Measurements from ENCODE around the gene TMC3.

TMC3 gene

GRCh38 chr15:81387621-81388435 is 13.8 kb upstream of the TMC3 start:
- H3K9me3 ChIP-seq (ENCODE audit: severe bottlenecking), result no peaks in the 10 kb centered on the region
- no peak overlapping the region for H3K4me3 ChIP-seq (ENCODE audit: low read depth, low read length)
- no peaks in the 10 kb centered on the region for H3K36me3 ChIP-seq
- no peak for TF ChIP-seq CTCF (IDR thresholded peaks at IDR 0.05; ENCODE audit: low read depth, low read length)
- no peaks in the 10 kb centered on the region for H3K27me3 ChIP-seq (ENCODE audit: insufficient read depth, low read depth, severe bottlenecking)
- H3K27ac ChIP-seq, result no peak overlapping the region
- no peak for DNase-seq

- H3K27ac ChIP-seq, result no peak overlapping the region
Observed at GRCh38 chr15:81386947-81387346, 12.9 kb upstream of the TMC3 start.

GRCh38 chr15:81385721-81386076 is 11.7 kb upstream of the TMC3 start:
- TF ChIP-seq CTCF (IDR thresholded peaks at IDR 0.05; ENCODE audit: low read depth, low read length), result no peak
- no peak overlapping the region for H3K4me3 ChIP-seq (ENCODE audit: low read depth, low read length)
- no peaks in the 10 kb centered on the region for H3K9me3 ChIP-seq (ENCODE audit: severe bottlenecking)
- H3K27me3 ChIP-seq (ENCODE audit: insufficient read depth, low read depth, severe bottlenecking), result no peaks in the 10 kb centered on the region
- H3K27ac ChIP-seq, result no peak overlapping the region
- no peak for DNase-seq
- no peaks in the 10 kb centered on the region for H3K36me3 ChIP-seq

More at GRCh38 chr15:81386947-81387346, 12.9 kb upstream of the TMC3 start:
- no peak overlapping the region for H3K4me3 ChIP-seq (ENCODE audit: low read depth, low read length)
- no peak for DNase-seq
- no peak for TF ChIP-seq CTCF (IDR thresholded peaks at IDR 0.05; ENCODE audit: low read depth, low read length)
- H3K36me3 ChIP-seq, result no peaks in the 10 kb centered on the region
- no peaks in the 10 kb centered on the region for H3K27me3 ChIP-seq (ENCODE audit: insufficient read depth, low read depth, severe bottlenecking)
- H3K9me3 ChIP-seq (ENCODE audit: severe bottlenecking), result no peaks in the 10 kb centered on the region

GRCh38 chr15:81384891-81385720 is 11.1 kb upstream of the TMC3 start:
- Histone ChIP-seq H3K27ac (no peak overlapping the region), H3K27me3 (ENCODE audit: insufficient read depth, low read depth, severe bottlenecking) (no peaks in the 10 kb centered on the region), H3K9me3 (ENCODE audit: severe bottlenecking) (no peaks in the 10 kb centered on the region), H3K4me3 (ENCODE audit: low read depth, low read length) (no peak overlapping the region), H3K36me3 (no peaks in the 10 kb centered on the region)
- DNase-seq, result no peak
- TF ChIP-seq CTCF (IDR thresholded peaks at IDR 0.05; ENCODE audit: low read depth, low read length), result no peak

- H3K27ac ChIP-seq, result no peak overlapping the region
- no peaks in the 10 kb centered on the region for H3K27me3 ChIP-seq (ENCODE audit: insufficient read depth, low read depth, severe bottlenecking)
- no peak for DNase-seq
- H3K36me3 ChIP-seq, result no peaks in the 10 kb centered on the region
- TF ChIP-seq CTCF (IDR thresholded peaks at IDR 0.05; ENCODE audit: low read depth, low read length), result no peak
- H3K4me3 ChIP-seq (ENCODE audit: low read depth, low read length), result no peak overlapping the region
- H3K9me3 ChIP-seq (ENCODE audit: severe bottlenecking), result no peaks in the 10 kb centered on the region
Observed at GRCh38 chr15:81381720-81382119, 7.7 kb upstream of the TMC3 start.

Measured in WERI-Rb-1 (cell line).